Breast epithelium (tissue), 3 donors: Measurements from ENCODE around the gene SEMA4B.

ENCODE experiments used
- CTCF ChIP-seq, 3 donors: fragments of 450-650 bp; IDR thresholded peaks; one replicate each; pipeline ENCODE4 v1.5.1; 2016 to 2017; ENCODE audit warnings: antibody characterized with exemption in 3 of 3, mild to moderate bottlenecking in 3 of 3, moderate library complexity in 3 of 3
- POLR2AphosphoS5 ChIP-seq, 3 donors: sonication (generic); formaldehyde crosslinking; IDR thresholded peaks; one replicate each; pipeline ENCODE4 v1.6.1; 2017; ENCODE audit warnings: antibody characterized with exemption in 3 of 3

- TF ChIP-seq CTCF (IDR thresholded peaks at IDR 0.05) (peak in 1 of 3 donors; percentile 17), POLR2AphosphoS5 (IDR thresholded peaks at IDR 0.05) (peak; percentile 12 to 24 (median 22))
These were observed 48.2 kb downstream of the SEMA4B start, which contains the start of gene TTLL13 for GRCh38 chr15:90249203-90249863.
